22Rv1 (cell line): ENCODE data around the gene SASH1.

ENCODE experiments used
- ZFX ChIP-seq: fragments of 450-650 bp; IDR thresholded peaks from 2 replicates; pipeline ENCODE4 v1.6.1; 2017; ENCODE audit warnings: antibody characterized with exemption, borderline replicate concordance
- TF ChIP-seq, protein P1 (sequence below): fragments of 450-650 bp; IDR thresholded peaks from 2 replicates; pipeline ENCODE4 v1.5.1; 2017; ENCODE audit warnings: mild to moderate bottlenecking

DNA sequence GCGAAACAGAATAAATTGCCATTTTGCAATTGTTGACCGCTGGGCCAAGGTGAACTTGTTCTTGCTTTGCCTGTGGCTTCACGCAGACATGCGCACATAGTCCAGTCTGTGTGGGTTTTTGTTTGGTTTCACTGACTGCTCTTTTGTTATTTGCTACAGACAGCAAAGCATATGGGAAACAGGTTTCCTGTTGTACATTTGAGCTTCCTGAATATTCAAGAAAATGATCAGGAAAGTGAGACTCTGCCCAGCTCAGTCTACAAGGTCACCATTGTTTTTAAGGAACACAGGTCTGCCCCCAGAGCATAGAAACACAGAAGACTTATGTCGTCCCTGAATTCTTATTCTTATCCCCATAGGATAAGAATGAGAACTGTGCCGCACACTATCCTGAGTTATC lies 55.6 kb downstream of the SASH1 start:
- TF ChIP-seq, protein P1, sequence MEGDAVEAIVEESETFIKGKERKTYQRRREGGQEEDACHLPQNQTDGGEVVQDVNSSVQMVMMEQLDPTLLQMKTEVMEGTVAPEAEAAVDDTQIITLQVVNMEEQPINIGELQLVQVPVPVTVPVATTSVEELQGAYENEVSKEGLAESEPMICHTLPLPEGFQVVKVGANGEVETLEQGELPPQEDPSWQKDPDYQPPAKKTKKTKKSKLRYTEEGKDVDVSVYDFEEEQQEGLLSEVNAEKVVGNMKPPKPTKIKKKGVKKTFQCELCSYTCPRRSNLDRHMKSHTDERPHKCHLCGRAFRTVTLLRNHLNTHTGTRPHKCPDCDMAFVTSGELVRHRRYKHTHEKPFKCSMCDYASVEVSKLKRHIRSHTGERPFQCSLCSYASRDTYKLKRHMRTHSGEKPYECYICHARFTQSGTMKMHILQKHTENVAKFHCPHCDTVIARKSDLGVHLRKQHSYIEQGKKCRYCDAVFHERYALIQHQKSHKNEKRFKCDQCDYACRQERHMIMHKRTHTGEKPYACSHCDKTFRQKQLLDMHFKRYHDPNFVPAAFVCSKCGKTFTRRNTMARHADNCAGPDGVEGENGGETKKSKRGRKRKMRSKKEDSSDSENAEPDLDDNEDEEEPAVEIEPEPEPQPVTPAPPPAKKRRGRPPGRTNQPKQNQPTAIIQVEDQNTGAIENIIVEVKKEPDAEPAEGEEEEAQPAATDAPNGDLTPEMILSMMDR: no peak
- TF ChIP-seq ZFX: no peak
